H1 (cell line): ENCODE results near the gene DMGDH. TPM values are rescaled to one million over a fixed set of nuclear protein-coding genes. Genes with fewer than 3 reads are reported as not detected.

Experiments
- CTCF ChIA-PET: fragments of 300-600 bp; sonication (Branson Sonifier 250); formaldehyde crosslinking; loops from one replicate; lab custom pipeline; 2021; ENCODE audit not compliant: partially characterized antibody; lab: Charles Lee
- POLR2A ChIA-PET: fragments of 300-600 bp; sonication (Branson Sonifier 250); formaldehyde crosslinking; loops from one replicate; lab custom pipeline; 2021; ENCODE audit warnings: inconsistent platforms; ENCODE audit not compliant: partially characterized antibody; lab: Charles Lee
- DNase-seq, 2 experiments: peaks; one replicate each; pipeline versions ENCODE4 v3.0.0 to v3.0.0-alpha.2; 2010 to 2022; ENCODE audit warnings: low spot score in 2 of 2, low read depth in 1 of 2, mixed read lengths in 1 of 2
- FAIRE-seq: peaks from 2 replicates; lab custom pipeline; 2011; peaks lifted over from hg19 to GRCh38; lab: Jason Lieb, UNC
- H2AFZ ChIP-seq: 2 replicates; pipeline ENCODE4 v1.8.1; 2012; ENCODE audit warnings: low read length, inconsistent platforms
- H2AK5ac ChIP-seq: 2 replicates; pipeline ENCODE4 v1.6.1; 2013; ENCODE audit warnings: low read depth, low read length
- H2BK120ac ChIP-seq: replicated peaks from 2 replicates; pipeline ENCODE3; 2013; ENCODE audit warnings: low read depth, low read length, inconsistent platforms
- H2BK12ac ChIP-seq: 2 replicates; pipeline ENCODE4 v1.6.1; 2013; ENCODE audit warnings: low read depth, low read length
- H2BK15ac ChIP-seq: 2 replicates; pipeline ENCODE4 v1.6.1; 2013; ENCODE audit warnings: low read length
- H2BK20ac ChIP-seq: 2 replicates; pipeline ENCODE4 v1.6.1; 2013; ENCODE audit warnings: low read length
- H2BK5ac ChIP-seq: 2 replicates; pipeline ENCODE4 v1.6.1; 2013; ENCODE audit warnings: low read depth, low read length
- H3K14ac ChIP-seq: 2 replicates; pipeline ENCODE4 v1.6.1; 2013; ENCODE audit warnings: inconsistent platforms; ENCODE audit not compliant: insufficient read length
- H3K18ac ChIP-seq: 2 replicates; pipeline ENCODE4 v1.6.1; 2013; ENCODE audit warnings: low read length; ENCODE audit errors: extremely low read depth
- H3K23ac ChIP-seq: 2 replicates; pipeline ENCODE4 v1.6.1; 2013; ENCODE audit warnings: inconsistent platforms; ENCODE audit not compliant: insufficient read length
- H3K23me2 ChIP-seq: 2 replicates; pipeline ENCODE4 v1.6.1; 2013; ENCODE audit warnings: low read depth, low read length
- H3K27ac ChIP-seq: 2 replicates; pipeline ENCODE4 v1.6.1; 2011; ENCODE audit warnings: low read depth, low read length, inconsistent platforms
- H3K27me3 ChIP-seq, 4 experiments: replicated peaks in 1 of 4; 1 replicate in 1 of 4; 2 replicates in 3 of 4; pipeline versions ENCODE4 v1.6.1 to v1.8.1; 2011 to 2013; ENCODE audit warnings: low read length in 3 of 4, mild to moderate bottlenecking in 3 of 4, inconsistent platforms in 2 of 4, mixed read lengths in 2 of 4, moderate library complexity in 1 of 4; ENCODE audit not compliant: control insufficient read depth in 3 of 4, insufficient read depth in 3 of 4; ENCODE audit errors: extremely low read depth in 1 of 4
- H3K36me3 ChIP-seq, 4 experiments: 2 replicates each; pipeline versions ENCODE4 v1.6.1 to v1.8.1; 2011 to 2013; ENCODE audit warnings: mild to moderate bottlenecking in 4 of 4, low read length in 3 of 4, moderate library complexity in 2 of 4, control low read depth in 1 of 4, inconsistent platforms in 1 of 4; ENCODE audit not compliant: insufficient read depth in 4 of 4, control insufficient read depth in 2 of 4
- H3K4ac ChIP-seq: replicated peaks from 2 replicates; pipeline ENCODE3; 2013; ENCODE audit warnings: low read length, low read depth, mixed read lengths, inconsistent platforms; ENCODE audit not compliant: insufficient read length
- H3K4me1 ChIP-seq, 4 experiments: replicated peaks in 1 of 4; 1 replicate in 1 of 4; 2 replicates in 3 of 4; pipeline versions ENCODE4 v1.6.1 to v1.8.1; 2011 to 2013; ENCODE audit warnings: low read length in 3 of 4, inconsistent platforms in 2 of 4, mixed read lengths in 1 of 4; ENCODE audit not compliant: insufficient read depth in 4 of 4, control insufficient read depth in 3 of 4
- H3K4me2 ChIP-seq, 2 experiments: 2 replicates each; pipeline versions ENCODE4 v1.6.1 to v1.8.1; 2011 to 2013; ENCODE audit warnings: low read depth in 2 of 2, low read length in 2 of 2, control low read depth in 1 of 2, inconsistent platforms in 1 of 2, mild to moderate bottlenecking in 1 of 2; ENCODE audit not compliant: insufficient read depth in 1 of 2
- H3K4me3 ChIP-seq, 4 experiments: fragments of 200-600, 300-600 bp in 1 of 4; sonication (generic), shearing (Covaris generic), sonication (Bioruptor Twin) in 1 of 4; 2 replicates each; pipeline versions ENCODE4 v1.5.1 to v1.8.1; 2011 to 2016; ENCODE audit warnings: low read length in 4 of 4, low read depth in 3 of 4, control low read depth in 2 of 4, inconsistent platforms in 2 of 4, mild to moderate bottlenecking in 2 of 4, mixed read lengths in 1 of 4, moderate library complexity in 1 of 4; ENCODE audit not compliant: insufficient read depth in 2 of 4; ENCODE audit errors: extremely low read depth in 1 of 4
- H3K56ac ChIP-seq: replicated peaks from 2 replicates; pipeline ENCODE3; 2013; ENCODE audit warnings: low read depth, mild to moderate bottlenecking, mixed read lengths, low read length, inconsistent platforms; ENCODE audit not compliant: insufficient read length
- H3K79me1 ChIP-seq: 2 replicates; pipeline ENCODE4 v1.6.1; 2013; ENCODE audit warnings: low read depth, low read length, control low read depth
- H3K79me2 ChIP-seq, 2 experiments: 2 replicates each; pipeline versions ENCODE4 v1.6.1 to v1.8.1; 2012 to 2013; ENCODE audit warnings: low read length in 2 of 2, mild to moderate bottlenecking in 2 of 2, inconsistent platforms in 1 of 2; ENCODE audit not compliant: insufficient read depth in 2 of 2, control insufficient read depth in 1 of 2
- H3K9ac ChIP-seq, 4 experiments: replicated peaks in 1 of 4; 1 replicate in 1 of 4; 2 replicates in 3 of 4; pipeline versions ENCODE4 v1.6.1 to v1.8.1; 2011 to 2013; ENCODE audit warnings: low read depth in 3 of 4, low read length in 3 of 4, control low read depth in 2 of 4, mild to moderate bottlenecking in 2 of 4, moderate library complexity in 2 of 4, inconsistent platforms in 1 of 4; ENCODE audit errors: extremely low read depth in 1 of 4
- H3K9me3 ChIP-seq, 2 experiments: 2 replicates each; pipeline versions ENCODE4 v1.6.1 to v1.8.1; 2012 to 2013; ENCODE audit warnings: mild to moderate bottlenecking in 2 of 2, moderate library complexity in 2 of 2, control low read depth in 1 of 2, inconsistent platforms in 1 of 2, low read depth in 1 of 2, low read length in 1 of 2, mixed read lengths in 1 of 2; ENCODE audit not compliant: insufficient read depth in 2 of 2
- H4K20me1 ChIP-seq, 2 experiments: replicated peaks in 1 of 2; 2 replicates each; pipeline versions ENCODE3 to v1.8.1; 2011 to 2013; ENCODE audit warnings: inconsistent platforms in 2 of 2, low read length in 2 of 2, mild to moderate bottlenecking in 1 of 2; ENCODE audit not compliant: insufficient read depth in 2 of 2, control insufficient read depth in 1 of 2
- H4K5ac ChIP-seq: 2 replicates; pipeline ENCODE4 v1.6.1; 2013; ENCODE audit warnings: low read length, low read depth, mixed read lengths, inconsistent platforms; ENCODE audit not compliant: insufficient read length
- H4K8ac ChIP-seq: 2 replicates; pipeline ENCODE4 v1.8.0; 2013; ENCODE audit warnings: mild to moderate bottlenecking, moderate library complexity, low read length, inconsistent platforms; ENCODE audit not compliant: insufficient read depth; ENCODE audit errors: extremely low read depth
- H4K91ac ChIP-seq: replicated peaks from 2 replicates; pipeline ENCODE3; 2013; ENCODE audit warnings: low read length, mixed read lengths, inconsistent platforms; ENCODE audit not compliant: insufficient read length
- BACH1 ChIP-seq: IDR thresholded peaks from 2 replicates; pipeline ENCODE4 v1.6.1; 2012; ENCODE audit warnings: low read length, improper control_type of control experiment
- TBP ChIP-seq: IDR thresholded peaks from 2 replicates; pipeline ENCODE4 v1.6.1; 2011; ENCODE audit warnings: low read depth, low read length, improper control_type of control experiment
- WGBS, 2 experiments: shearing (Covaris generic) in 1 of 2; methylation state at CpG; one replicate each; pipeline versions ENCODE4 v1.1.6 to v1.1.7; 2013 to 2015; ENCODE audit warnings: low lambda C conversion rate in 2 of 2, mixed read lengths in 2 of 2, inconsistent platforms in 1 of 2, low coverage in 1 of 2, missing lambda C conversion rate in 1 of 2; ENCODE audit not compliant: insufficient replicate concordance in 2 of 2, insufficient coverage in 1 of 2, insufficient read length in 1 of 2; ENCODE audit errors: extremely low coverage in 1 of 2, missing lambda C conversion rate in 1 of 2; 5-methylcytosine and 5-hydroxymethylcytosine counted together
- polyA plus RNA-seq, 7 experiments: library from polyadenylated mRNA; depleted of rRNA in 3 of 7; stranded (reverse) in 5 of 7; unstranded in 2 of 7; fragments of >200 nt in 5 of 7; fragments of 200-250 nt in 2 of 7; gene quantifications; 1 replicate in 5 of 7; 2 replicates in 1 of 7; 4 replicates in 1 of 7; pipeline versions ENCODE4 v1.2.1 to v1.2.3, GENCODE V29; 2011 to 2013; ENCODE audit warnings: missing spikeins in 2 of 7, mixed read lengths in 2 of 7
- total RNA-seq: library from RNA; stranded (reverse); fragmentation: NEBNext Ultra II Directional; extraction: Animal tissue kit (Norgen Biotek cat#: 25700); gene quantifications from 2 replicates; pipeline ENCODE4 v1.2.1, GENCODE V29; 2021
- TF ChIP-seq, protein P1 (sequence below): IDR thresholded peaks from 2 replicates; pipeline ENCODE4 v1.6.1; 2012; ENCODE audit warnings: inconsistent platforms

The DMGDH gene
- total and polyA plus RNA-seq, 2 of the 8 experiments (the other 6 are each of a cell fraction or from before 2014, with no cell fraction given) = 0.15 TPM; not detected in 1

DNA sequence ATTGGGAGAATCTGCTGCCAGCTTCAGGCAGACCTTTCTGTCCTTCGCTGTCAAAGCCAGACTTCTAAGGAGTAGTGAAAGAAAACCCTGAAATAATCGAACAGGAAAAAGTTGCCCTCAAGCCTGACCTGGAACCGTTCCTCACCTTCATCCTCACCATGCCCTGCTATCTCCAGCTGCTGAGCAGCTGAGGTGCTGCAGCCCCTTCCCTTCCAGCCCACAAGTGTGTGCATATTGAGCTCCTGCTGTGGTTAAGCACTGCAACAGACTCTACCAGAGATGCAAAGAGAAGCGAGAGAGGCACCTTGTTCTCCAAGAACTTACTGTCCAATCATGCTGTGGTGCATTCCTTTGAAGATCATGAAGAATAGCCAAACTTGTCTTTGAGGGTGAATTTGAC, 19.0 kb upstream of the DMGDH start:
- Histone ChIP-seq H3K27me3 (no peaks in the 10 kb centered on the region; a peak in 1 of 7 replicates), H3K27ac (no peak overlapping the region), H3K4me3 (no peak overlapping the region), H3K9me3 (no peaks in the 10 kb centered on the region), H3K9ac (no peak overlapping the region), H4K5ac (no peak overlapping the region), H2BK20ac (no peak overlapping the region), H3K14ac (no peak overlapping the region), H3K56ac (no peak overlapping the region), H3K4me1 (0 out of 7 replicates have a peak, but pooled peaks cover 0 to 2% (median 0%) of the 10 kb centered on the region in 4 experiments), H3K23me2 (no peaks in the 10 kb centered on the region), H3K4me2 (no peak overlapping the region), H2AFZ (no peak overlapping the region), H2AK5ac (no peak overlapping the region), H3K79me1 (no peaks in the 10 kb centered on the region), H4K91ac (no peak overlapping the region), H3K79me2 (no peaks in the 10 kb centered on the region), H2BK120ac (no peak overlapping the region), H3K18ac (no peak overlapping the region), H2BK12ac (no peak overlapping the region), H2BK15ac (no peak overlapping the region), H3K4ac (no peak overlapping the region), H4K20me1 (no peaks in the 10 kb centered on the region), H3K23ac (no peak overlapping the region), H3K36me3 (no peaks in the 10 kb centered on the region), H4K8ac (no peak overlapping the region), H2BK5ac (no peak overlapping the region)
- WGBS, 2 experiments = 79% methylated on average over 4 of the region's 4 CpGs; no CpG with 5 or more reads in 1 of the 2 experiments
- CTCF ChIA-PET = interaction anchor here (1.0 to 2.3 kb wide), 3 partner anchors 21 to 72 kb away, joined by 3 to 6 read pairs (median 5); no protein-coding TSS in a partner anchor
- FAIRE-seq (no peak), DNase-seq (no peak)
- POLR2A ChIA-PET = no interaction called here
- TF ChIP-seq BACH1 (no peak), TBP (no peak)
- TF ChIP-seq, protein P1, sequence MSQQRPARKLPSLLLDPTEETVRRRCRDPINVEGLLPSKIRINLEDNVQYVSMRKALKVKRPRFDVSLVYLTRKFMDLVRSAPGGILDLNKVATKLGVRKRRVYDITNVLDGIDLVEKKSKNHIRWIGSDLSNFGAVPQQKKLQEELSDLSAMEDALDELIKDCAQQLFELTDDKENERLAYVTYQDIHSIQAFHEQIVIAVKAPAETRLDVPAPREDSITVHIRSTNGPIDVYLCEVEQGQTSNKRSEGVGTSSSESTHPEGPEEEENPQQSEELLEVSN = no peak
